ENCODE measurements around the gene LMTK2.
A peak's percentile ranks its signal among the peaks of the same experiment; 100 is the strongest.

The LMTK2 gene

DNA sequence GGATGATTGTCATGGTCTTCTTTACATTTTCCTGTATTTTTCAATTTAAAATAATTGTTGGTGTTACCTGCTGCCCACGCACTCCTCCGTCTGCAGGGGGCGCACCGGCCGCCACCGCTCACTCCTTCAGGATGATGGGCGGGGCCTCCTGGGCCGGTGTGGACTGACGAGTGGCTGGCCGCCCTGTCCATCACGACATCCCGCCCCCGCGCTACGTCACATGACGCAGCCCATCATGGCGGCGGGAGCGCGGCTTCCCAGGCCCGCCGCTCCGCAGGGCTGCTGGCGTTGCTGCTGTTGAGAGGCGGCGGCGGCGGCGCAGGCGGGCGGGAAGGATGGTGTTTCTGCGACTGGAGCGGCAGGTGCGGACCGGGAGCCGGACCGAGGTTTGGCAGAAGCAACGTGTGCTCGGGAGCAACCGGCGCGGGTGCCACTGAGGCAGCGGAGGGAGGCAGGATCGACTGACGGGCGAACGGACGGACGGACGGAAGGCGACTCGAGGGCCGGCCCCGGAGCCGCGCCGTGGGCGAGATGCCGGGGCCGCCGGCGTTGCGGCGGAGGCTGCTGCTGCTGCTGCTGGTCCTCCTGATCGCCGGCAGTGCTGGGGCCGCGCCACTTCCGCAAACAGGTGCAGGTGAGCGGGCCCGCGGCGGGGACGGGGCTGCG, at the start of gene LMTK2:
TSS of gene LMTK2 (plus strand) at position 216 of the 666 bp plus-strand sequence. CDS start at position 532, 316 bp downstream.
- peak; percentile 96 for DNase-seq

DNA sequence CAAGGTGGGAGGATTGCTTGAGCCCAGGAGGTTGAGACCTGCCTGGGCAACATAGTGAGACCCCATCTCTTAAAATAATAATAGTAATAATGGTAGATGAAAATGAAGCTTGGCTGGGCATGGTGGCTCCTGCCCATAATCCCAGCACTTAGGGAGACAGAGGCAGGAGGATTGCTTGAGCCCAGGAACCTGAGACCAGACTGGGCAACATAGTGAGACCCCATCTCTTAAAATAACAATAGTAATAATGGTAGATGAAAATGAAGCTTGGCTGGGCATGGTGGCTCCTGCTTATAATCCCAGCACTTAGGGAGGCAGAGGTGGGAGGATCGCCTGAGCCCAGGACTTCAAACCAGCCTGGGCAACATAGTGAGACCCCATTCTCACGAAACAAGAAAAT, 49.5 kb upstream of the LMTK2 start:
- DNase-seq: no peak

DNA sequence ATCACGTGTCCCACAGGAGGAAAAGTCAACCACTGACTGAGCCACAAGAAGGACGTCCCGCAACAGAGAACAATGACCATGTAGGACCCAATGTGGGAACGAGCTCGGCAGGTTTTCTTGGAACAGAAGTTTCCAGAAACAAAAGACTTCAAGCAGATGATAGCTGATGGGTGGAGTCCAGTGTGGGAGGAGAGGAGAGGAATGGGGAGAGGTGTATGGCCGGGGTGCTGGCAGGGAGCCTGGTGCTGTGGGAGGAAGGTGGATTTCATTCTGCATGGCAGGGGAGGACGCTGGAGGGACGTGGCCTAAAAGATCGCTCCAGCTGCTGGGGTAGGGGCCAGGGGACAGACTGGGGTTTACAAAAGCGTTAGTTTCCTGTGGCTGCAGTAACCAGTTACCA, 48.5 kb upstream of the LMTK2 start:
- no peak for DNase-seq

DNA sequence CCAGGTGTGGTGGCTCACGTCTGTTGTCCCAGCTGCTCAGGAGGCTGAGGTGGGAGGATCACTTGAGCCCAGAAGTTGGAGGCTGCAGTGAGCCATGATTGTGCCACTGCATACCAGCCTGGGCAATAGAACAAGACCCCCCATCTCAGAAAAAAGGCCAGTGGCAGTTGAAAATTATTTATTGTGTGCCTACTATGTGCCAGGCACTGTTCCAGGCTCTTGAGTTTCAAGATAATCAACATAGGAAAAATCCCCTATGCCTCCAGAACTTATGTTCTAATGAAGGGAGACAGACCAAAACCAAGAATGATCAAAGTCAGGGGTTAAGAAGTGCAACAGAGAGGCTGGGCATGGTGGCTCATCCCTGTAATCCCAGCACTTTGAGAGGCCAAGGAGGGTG, 42.4 kb upstream of the LMTK2 start:
- DNase-seq: no peak

DNA sequence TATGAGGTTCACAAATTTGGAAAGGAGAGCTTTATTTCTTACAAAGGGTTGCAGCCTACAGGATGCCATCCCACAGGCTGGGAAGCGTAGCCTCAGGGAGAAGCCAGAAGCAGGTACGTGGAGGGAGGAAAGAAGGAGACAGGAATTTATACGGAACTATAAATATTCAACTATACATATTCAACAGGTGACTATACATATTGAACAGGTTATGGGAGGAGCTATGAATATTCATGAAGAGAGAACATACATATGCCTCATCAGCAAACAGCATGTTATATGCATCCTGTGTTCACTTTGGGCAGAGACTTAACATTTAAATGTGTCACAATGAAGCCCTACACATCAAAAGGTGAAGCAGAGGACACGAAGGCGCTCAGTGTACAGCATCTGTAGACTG, 40.5 kb upstream of the LMTK2 start:
- DNase-seq: no peak

DNA sequence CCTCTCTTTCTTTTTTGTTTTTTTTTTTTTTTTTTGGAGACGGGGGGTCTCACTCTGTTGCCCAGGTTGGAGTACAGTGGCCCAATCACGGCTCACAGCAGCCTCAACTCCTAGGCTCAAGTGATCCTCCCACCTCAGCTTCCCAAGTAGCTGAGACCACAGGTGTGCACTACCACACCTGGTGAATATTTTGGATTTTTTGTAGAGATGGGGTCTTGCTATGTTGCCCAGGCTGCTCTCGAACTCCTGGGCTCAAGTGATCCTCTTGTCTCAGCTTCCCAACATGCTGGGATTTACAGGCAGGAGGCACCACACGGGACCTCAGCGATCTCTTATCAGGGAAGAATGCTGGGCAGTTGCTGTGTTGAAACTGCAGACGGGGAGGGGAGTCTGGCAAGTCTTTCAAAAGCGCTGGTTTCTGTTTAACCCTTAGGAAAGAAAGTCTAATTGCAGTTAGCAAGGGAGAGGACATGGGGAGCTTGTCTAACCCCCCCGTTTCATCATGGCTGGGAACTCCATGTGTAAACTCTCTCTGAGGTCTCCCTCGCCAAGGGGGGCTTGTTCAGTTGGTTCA, 39.6 kb upstream of the LMTK2 start:
- DNase-seq: no peak

DNA sequence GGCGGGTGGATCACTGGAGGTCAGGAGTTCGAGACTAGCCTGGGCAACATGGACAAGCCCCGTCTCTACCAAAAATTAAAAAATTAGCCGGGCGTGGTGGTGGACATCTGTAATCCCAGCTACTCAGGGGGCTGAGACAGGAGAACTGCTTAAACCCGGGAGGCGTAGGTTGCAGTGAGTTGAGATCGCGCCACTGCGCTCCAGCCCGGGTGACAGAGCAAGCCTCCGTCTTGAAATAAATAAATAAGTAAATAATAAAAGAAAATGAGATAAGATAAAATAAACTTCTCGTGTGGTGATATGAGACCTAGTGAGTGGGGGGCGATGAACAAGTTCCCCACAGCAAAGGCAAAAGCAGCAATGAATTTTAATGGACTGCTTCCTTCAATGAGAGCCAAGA, 33.6 kb upstream of the LMTK2 start:
- DNase-seq: no peak

DNA sequence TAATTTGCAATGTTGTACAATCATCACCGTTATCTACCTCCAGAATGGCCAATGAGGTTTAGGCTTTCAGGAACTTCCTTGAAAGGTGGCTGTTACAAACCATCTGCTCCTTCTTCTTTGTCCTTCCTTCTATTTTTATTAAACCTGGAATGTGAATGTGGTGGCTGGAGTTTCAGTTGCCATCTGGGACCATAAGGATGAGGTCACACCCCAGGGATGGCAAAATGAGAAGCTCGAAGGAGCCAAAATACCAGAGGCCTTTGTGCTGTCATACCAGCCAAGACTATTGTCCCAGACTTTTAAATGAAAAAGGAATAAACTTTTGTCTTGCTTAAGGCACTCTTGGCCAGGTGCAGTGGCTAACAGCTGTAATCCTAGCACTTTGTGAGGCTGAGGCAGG, 30.9 kb upstream of the LMTK2 start:
- DNase-seq: no peak

DNA sequence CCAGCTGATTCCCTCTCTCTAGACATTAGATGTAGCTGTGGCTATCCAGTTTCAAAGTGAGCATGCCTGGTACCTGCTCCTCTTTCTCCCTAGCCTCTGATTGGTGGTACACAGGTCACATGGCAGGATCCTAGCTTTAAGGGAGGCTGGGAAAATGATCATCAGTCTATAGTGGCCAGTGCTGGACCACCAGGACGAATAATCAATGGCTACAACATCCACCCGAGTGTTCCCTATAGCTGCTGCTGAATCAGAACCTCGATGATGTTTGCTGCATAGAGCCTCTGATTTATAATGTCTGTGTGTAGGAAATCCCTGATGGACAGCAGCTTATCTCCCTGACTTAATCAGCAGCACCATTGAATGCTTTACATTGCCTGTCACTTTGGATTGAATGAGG, 28.9 kb upstream of the LMTK2 start:
- no peak for DNase-seq

DNA sequence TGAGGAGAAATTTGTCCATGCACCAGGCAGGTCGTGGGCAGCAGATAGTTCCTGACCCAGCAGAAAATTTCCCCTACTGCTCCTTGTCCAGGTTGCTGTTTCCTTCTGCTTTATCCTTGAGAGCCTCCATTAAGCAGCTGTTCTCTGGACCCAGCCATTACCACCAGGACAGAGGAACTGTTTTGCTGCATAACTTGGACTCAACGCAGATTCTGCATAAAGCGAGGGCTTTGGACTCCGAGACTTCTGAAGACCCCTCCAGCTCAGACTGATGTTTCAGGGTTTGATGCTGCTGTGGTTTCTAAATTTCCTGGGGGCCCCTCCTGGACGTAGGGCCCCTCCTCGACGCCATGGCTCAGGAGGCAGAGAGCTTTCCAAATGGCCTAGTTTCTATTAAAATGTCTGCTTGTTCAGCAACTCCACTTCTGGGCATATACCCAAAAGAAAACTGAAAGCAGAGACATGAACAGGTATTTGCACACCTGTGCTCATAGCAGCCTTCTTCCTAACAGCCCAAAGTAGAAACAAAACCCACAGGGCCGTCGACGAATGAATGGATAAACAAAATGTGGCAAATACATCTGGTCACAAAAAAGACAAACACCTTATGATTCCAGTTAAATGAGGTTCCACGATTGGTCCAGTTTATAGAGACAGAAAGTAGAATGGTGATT, 28.3 kb upstream of the LMTK2 start:
- DNase-seq: no peak

DNA sequence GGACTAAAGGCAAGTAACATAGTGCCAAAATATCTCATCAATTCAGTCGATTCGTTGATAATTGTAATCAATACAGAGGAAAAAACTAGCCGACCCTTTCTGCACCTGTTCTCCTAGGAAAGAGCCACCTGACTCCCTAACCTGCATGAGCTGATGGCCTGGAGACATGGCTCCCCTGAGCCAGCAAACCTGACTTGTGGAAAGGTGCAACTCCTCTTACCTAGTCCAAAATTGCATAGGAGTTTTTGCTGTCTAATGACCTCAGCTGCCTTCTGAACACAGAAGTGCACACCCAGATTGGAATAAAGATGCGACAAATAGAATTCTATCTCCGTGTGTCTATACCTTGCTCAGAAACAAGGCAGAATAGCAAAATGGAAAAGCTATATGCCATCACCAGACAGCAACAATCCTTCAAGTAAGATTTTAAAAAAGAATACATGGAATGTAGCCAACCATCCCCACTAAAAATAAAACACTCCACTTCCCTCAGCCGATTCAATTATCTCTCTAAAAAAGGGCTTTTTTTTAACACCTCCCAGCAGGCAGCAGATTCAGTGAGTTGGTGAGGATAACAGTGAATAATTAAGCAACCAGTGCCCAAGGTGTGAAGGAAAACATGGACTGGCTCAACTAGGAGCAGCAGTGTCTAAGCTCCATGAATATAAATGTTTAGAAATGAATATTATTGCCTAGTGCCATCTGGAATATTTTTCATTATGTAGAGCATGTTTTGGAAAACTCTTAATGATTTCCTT, 26.6 kb upstream of the LMTK2 start:
- no peak for DNase-seq

DNA sequence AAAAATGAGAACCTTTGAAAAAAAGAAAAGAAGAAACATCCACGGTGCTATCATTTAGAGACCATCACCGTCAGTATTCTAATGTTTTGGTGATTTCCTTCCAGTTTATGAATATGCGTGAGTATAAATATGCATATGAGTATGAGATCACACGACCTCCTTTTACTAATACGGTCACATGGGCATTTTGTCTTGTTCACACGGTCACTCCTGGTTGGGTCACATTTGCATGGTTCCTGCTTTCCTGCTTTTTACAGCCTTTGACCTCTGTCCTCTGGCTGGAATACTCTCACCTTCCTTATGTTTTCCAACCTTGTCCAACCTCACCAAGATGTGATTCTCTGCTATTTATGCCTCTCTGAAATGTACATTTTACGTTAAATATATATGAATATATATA, 25.3 kb upstream of the LMTK2 start:
- DNase-seq: no peak

DNA sequence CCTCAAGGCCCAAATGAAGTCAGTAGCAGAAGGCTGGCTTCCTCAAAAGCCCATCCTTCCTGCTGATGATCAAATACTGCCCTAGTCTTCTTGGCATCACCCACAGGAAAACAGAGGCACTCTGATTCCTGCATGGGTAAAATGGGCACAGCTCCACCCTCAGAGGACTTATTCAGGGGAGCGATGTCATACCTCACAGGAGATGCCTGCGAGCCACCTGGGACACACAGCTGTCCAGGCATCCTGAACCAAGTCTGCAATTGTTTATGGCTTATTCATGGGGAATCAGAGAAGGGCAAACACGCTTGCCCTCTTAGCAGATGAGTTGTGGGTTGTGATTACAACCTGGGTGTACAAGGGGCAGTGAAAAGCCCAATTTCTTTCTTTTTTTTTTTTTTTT, 22.0 kb upstream of the LMTK2 start:
- DNase-seq: no peak

DNA sequence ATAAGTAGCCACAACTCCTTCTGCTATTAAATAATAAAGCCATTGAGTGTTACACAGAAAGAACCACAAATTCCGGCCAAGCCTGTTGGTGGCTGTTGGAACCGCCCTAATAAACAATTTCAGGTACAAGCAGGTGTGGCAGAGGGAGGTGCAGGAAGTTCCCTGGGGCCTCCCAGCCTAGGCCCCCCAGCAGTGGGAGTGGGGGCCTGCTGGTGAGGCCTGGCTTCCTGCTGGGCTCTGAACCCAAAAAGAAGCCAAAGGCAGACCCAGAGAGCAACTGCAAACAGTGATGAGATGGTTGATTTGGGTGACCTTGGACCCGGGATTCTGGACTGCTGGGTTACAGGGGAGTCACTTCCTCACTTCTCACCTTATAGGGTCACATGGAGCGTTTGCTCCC, 21.0 kb upstream of the LMTK2 start:
- DNase-seq: no peak

DNA sequence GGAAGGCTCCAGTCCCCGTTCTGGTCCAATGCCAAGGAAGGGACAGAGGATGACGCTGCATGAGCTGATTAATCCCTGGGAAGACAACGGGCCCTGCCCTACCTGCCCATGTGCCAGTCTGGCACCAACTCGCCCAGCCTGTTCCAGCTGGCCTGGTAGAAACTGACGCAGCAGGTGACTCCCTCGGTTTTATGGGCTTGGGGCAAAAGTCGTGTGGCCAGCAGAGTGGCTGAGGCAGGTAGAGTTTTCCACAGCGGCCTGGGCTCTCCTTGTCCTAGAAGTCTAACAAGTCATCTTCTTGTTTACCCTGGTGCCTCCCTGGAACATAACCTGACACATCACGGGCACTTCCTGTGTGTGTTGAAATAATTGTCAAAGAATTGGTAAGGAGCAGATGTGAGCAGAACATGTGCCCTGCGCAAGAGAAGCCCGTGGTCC, 20.4 kb upstream of the LMTK2 start:
- DNase-seq: no peak

DNA sequence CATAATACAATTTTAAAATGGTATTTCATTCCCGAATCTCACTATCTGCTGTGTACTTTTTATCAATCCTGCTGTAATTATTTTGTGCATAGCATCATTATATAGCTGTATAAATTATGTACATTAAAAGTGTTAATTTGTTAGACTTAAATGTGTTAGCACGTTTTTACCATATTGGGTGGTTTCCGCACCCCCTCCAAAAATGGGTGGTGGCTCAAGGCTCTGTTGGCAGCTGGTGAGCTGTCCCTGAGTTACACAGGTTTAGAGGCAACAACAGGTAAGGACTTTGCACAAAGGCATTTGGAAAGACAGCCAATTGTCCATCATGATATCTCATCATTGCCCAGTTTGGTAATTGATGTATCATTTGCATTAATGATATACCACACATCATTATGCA, 18.6 kb upstream of the LMTK2 start:
- DNase-seq: no peak

DNA sequence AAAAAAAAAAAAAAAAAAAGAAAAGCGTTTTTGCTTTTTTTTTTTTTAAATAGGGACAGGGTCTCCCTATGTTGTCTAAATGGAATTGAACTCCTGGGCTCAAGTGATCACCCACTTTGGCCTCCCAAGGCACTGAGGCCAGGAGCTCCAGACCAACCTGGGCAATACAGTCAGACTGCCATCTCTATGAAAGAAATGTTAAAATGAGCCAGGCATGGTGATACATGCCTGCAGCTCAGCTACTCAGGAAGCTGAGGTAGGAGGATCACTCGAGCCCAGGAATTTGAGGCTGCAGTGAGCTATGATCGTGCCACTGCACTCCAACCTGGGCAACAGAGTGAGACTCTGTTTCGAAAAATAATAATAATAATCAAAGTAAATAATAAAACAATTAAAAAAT, 16.5 kb upstream of the LMTK2 start:
- DNase-seq: no peak

DNA sequence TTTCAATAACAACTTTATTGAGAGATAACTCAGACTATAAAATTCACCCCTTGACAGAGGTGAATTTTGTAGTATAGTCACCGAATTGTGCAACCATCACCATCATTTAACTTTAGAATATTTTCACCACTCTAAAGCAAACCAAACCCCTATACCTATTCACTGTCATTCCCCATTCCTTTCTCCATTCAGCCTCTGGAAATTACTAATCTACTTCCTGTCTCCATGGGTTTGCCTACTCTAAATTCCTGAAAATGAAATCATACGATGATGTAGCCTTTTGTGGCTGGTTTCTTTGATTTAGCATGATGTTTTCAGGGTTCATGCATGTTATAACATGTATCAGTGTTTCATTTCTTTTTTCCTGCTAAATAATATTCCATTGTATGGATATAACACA, 15.6 kb upstream of the LMTK2 start:
- DNase-seq: no peak

DNA sequence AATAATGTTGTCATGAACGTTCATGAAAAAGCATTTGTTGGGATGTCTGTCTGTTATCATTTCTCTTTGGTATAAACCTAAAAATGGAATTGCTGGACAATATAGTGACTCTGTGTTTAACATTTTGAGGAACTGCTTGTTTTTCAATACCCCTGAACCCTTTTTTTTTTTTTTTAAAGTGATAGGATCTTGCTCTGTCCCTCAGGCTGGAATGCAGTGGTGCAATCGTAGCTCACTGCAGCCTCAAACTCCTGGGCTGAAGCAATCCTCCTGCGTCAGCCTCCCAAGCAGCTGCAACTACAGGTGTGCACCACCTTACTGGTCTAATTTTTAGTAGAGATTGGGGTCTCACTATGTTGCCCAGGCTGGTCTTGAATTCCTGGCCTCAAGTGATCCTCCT, 15.1 kb upstream of the LMTK2 start:
- DNase-seq: no peak

DNA sequence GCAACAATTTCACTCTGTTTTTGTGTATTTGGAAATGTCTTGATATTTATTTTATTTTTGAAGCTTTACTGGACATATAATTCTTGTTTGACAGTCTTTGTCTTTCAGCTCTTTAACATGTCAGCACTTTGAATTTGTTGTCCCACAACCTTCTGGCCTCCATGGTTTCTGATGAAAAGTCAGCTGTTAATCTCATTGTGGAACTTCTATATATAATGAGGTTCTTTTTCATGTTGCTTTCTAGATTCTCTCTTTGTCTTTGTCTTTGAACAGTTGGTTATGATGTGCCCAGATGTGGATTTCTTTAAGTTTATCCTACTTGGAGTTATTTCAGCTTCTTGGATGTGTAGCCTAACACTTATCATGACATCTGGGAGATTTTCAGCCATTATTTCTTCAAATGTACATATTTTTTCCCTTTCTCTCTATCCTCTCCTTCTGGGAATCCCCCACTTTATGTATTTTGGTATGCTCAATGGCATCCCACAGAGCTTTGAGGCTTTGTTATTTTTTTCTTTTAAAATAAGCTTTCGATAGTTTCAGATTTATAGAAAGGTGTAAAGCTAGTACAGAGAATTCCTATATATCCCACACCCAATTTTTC, 9.5 kb upstream of the LMTK2 start:
- DNase-seq: no peak

DNA sequence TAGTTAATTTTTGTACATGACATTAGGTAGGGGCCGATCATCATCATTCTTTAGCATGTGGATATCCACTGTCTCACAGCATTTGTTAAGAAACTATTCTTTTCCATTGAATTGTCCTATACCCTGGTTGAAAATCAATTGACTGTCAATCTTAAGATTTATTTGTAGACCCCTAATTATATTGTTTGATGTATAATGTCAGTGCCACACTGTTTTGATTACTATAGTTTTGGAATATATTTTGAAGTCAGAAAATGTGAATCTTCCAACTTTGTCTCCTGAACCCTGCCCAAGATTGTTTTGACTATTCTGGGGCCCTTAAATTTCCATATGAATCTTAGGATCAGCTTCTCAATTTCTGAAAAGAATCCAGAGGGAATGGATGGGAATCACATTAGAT, 6.6 kb upstream of the LMTK2 start:
- no peak for DNase-seq

DNA sequence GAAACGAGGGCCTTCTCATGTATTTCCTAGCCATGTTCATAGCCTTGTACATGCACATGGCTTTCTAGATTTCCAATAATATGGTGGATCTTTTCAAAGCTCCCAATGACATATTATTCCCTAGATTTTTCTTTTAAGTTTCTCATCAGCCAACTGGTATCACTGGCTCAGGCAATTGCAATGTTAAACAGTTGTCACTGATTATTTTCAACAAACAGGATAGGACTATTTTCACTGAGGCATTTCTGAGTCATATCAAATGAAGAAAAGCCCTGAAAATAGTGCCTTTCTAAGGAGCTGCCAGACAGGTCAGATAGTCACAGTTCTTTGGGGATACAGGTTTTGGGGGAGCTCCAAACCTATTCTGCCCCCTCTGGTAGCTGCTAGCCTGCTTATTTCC, 4.5 kb upstream of the LMTK2 start:
- DNase-seq: no peak

DNA sequence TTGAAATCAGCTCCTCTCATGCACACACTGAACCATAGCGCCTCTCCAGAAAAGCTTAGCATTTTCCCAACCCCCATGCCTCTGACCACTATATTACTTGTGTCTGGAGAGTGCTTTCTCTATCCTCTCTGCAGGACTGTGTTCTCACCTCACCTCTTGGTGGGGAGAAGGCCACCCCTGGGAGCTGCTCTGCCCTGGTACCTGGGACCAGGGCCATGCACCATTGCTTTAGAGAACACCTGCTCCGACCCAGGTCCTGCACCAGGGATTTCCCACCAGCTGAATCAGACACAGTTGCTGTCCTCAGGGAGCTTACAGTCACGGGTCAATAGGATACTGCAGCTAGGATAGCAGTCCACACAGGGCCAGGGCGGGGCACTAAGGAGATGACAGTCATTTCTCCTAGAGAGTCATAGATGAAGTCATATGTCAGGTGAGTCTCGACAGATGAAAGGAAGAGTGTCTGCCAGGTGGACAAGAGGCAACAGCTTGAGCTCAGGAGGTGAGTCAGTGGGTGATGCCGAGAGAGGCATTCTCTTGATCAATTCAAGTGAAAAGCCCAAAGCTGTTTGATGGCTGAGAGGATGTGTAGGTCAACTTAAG, 619 bp upstream of the LMTK2 start:
- DNase-seq: peak; percentile 3

All from CD4-positive, alpha-beta T cell treated with Interleukin-12 subunit alpha and Interleukin-12 subunit beta, for 1 hour (primary cell).